OCI-LY3 (cell line): Measurements from ENCODE around the gene TOR1AIP1.

Experiments
- EZH2phosphoT487 ChIP-seq: fragments of 200-600 bp; shearing (Covaris generic); IDR thresholded peaks from 2 replicates; pipeline ENCODE4 v1.6.1; 2018; ENCODE audit warnings: antibody characterized with exemption, mixed run types, low read depth
- TF ChIP-seq, protein P1 (sequence below): fragments of 200-600, 300-600 bp; sonication (generic); IDR thresholded peaks from 2 replicates; pipeline ENCODE4 v1.5.1; 2014; ENCODE audit warnings: antibody characterized with exemption, low read length, low read depth

- TF ChIP-seq, protein P1, sequence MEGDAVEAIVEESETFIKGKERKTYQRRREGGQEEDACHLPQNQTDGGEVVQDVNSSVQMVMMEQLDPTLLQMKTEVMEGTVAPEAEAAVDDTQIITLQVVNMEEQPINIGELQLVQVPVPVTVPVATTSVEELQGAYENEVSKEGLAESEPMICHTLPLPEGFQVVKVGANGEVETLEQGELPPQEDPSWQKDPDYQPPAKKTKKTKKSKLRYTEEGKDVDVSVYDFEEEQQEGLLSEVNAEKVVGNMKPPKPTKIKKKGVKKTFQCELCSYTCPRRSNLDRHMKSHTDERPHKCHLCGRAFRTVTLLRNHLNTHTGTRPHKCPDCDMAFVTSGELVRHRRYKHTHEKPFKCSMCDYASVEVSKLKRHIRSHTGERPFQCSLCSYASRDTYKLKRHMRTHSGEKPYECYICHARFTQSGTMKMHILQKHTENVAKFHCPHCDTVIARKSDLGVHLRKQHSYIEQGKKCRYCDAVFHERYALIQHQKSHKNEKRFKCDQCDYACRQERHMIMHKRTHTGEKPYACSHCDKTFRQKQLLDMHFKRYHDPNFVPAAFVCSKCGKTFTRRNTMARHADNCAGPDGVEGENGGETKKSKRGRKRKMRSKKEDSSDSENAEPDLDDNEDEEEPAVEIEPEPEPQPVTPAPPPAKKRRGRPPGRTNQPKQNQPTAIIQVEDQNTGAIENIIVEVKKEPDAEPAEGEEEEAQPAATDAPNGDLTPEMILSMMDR = no peak
- TF ChIP-seq EZH2phosphoT487 = no peak
These were observed 21.4 kb upstream of the TOR1AIP1 start for GRCh38 chr1:179860652-179861051.
